Colonic mucosa (tissue), 4 donors: Measurements from ENCODE around the gene SUMF1. TPM values are rescaled to one million over a fixed set of nuclear protein-coding genes. Genes with fewer than 3 reads are reported as not detected.

ENCODE experiments used
- DNase-seq: peaks from one replicate; pipeline ENCODE4 v3.0.0-alpha.2; 2020
- H3K27ac ChIP-seq: fragments of 200-600 bp; one replicate; pipeline ENCODE4 v1.8.0; 2021
- H3K27me3 ChIP-seq: fragments of 200-600 bp; one replicate; pipeline ENCODE4 v1.8.0; 2021
- H3K36me3 ChIP-seq: fragments of 200-600 bp; one replicate; pipeline ENCODE4 v1.8.0; 2021
- H3K4me1 ChIP-seq: fragments of 200-600 bp; one replicate; pipeline ENCODE4 v1.8.0; 2021; ENCODE audit warnings: mild to moderate bottlenecking
- H3K4me3 ChIP-seq: fragments of 200-600 bp; one replicate; pipeline ENCODE4 v1.8.0; 2021
- H3K9ac ChIP-seq, 2 donors: one replicate each; pipeline ENCODE4 v1.7.0; 2013; ENCODE audit warnings: control low read depth in 2 of 2, low read depth in 2 of 2, low read length in 2 of 2
- H3K9me3 ChIP-seq: fragments of 200-600 bp; one replicate; pipeline ENCODE4 v1.8.0; 2021
- CTCF ChIP-seq: fragments of 200-600 bp; IDR thresholded peaks from one replicate; pipeline ENCODE4 v1.8.0; 2022; ENCODE audit warnings: antibody characterized with exemption, mild to moderate bottlenecking
- intact Hi-C: fragments of 100-400 bp; cut with DNase I; formaldehyde crosslinking; loops from one replicate; pipeline ENCODE4 v1.14.1; 2022
- total RNA-seq, 2 donors: library from RNA; stranded (reverse); fragmentation: NEBNext Ultra II Directional in 1 of 2; extraction: Animal tissue kit (Norgen Biotek cat#: 25700) in 1 of 2; gene quantifications; one replicate each; pipeline ENCODE4 v1.2.1, GENCODE V29; 2021
- donor health status: healthy.
- donor health status: DM: no; HTN: no; CAD: no.
- donor health status: DM: no; HTN: no; CAD: no.

SUMF1 gene
- total RNA-seq, 2 donors from 2014 or later, result 37.6 to 43.9 TPM

- no peak for DNase-seq
- intact Hi-C loops, result no loop called here
- no peak for TF ChIP-seq CTCF
Observed at GRCh38 chr3:4454142-4454541, 12.9 kb downstream of the SUMF1 start.

GRCh38 chr3:4449043-4449805, 17.8 kb downstream of the SUMF1 start:
- no peaks in the 10 kb centered on the region for H3K36me3 ChIP-seq
- H3K27ac ChIP-seq, result no peak overlapping the region
- intact Hi-C loops, result no loop called here
- no peaks in the 10 kb centered on the region for H3K4me1 ChIP-seq
- no peaks in the 10 kb centered on the region for H3K9me3 ChIP-seq
- no peak overlapping the region for H3K4me3 ChIP-seq
- DNase-seq, result no peak
- H3K27me3 ChIP-seq, result no peaks in the 10 kb centered on the region
- no peak overlapping the region for H3K9ac ChIP-seq
- TF ChIP-seq CTCF, result no peak

More at GRCh38 chr3:4454142-4454541, 12.9 kb downstream of the SUMF1 start:
- H3K9ac ChIP-seq, result no peak overlapping the region
- no peak overlapping the region for H3K27ac ChIP-seq
- H3K4me3 ChIP-seq, result no peak overlapping the region
- no peaks in the 10 kb centered on the region for H3K27me3 ChIP-seq
- H3K9me3 ChIP-seq, result no peaks in the 10 kb centered on the region
- H3K36me3 ChIP-seq, result no peaks in the 10 kb centered on the region
- H3K4me1 ChIP-seq, result no peaks in the 10 kb centered on the region

- intact Hi-C loops, result no loop called here
- Histone ChIP-seq H3K9ac (no peak overlapping the region), H3K27ac (no peak overlapping the region), H3K27me3 (no peaks in the 10 kb centered on the region), H3K4me1 (no peaks in the 10 kb centered on the region), H3K9me3 (no peaks in the 10 kb centered on the region), H3K36me3 (no peaks in the 10 kb centered on the region), H3K4me3 (no peak overlapping the region)
- DNase-seq, result no peak
- TF ChIP-seq CTCF, result no peak
Observed at GRCh38 chr3:4448187-4448586, 18.9 kb downstream of the SUMF1 start.

- H3K27ac ChIP-seq, result no peak overlapping the region
Observed at GRCh38 chr3:4447295-4447999, 19.6 kb downstream of the SUMF1 start.

GRCh38 chr3:4440951-4441350, 26.1 kb downstream of the SUMF1 start:
- Histone ChIP-seq H3K4me1 (no peaks in the 10 kb centered on the region), H3K9me3 (no peaks in the 10 kb centered on the region), H3K9ac (no peak overlapping the region), H3K36me3 (no peaks in the 10 kb centered on the region), H3K27ac (no peak overlapping the region), H3K4me3 (no peak overlapping the region), H3K27me3 (no peaks in the 10 kb centered on the region)
- no peak for TF ChIP-seq CTCF
- intact Hi-C loops, result no loop called here
- no peak for DNase-seq

More at GRCh38 chr3:4447295-4447999, 19.6 kb downstream of the SUMF1 start:
- Histone ChIP-seq H3K27me3 (no peaks in the 10 kb centered on the region), H3K4me1 (no peaks in the 10 kb centered on the region), H3K9me3 (no peaks in the 10 kb centered on the region), H3K4me3 (no peak overlapping the region), H3K36me3 (no peaks in the 10 kb centered on the region), H3K9ac (no peak overlapping the region)
- intact Hi-C loops, result no loop called here
- TF ChIP-seq CTCF, result no peak
- no peak for DNase-seq
